GM21529 (cell line): ENCODE measurements around the gene SERP2.

Experiments used
- ATAC-seq: cut with Tn5 transposase; IDR thresholded peaks from one replicate; pipeline ENCODE4 v1.9.1; 2021; ENCODE audit not compliant: unreplicated experiment

The SERP2 gene

GRCh38 chr13:44431150-44431549, 57.5 kb downstream of the SERP2 start:
- ATAC-seq = no peak

- ATAC-seq = no peak
Measured at GRCh38 chr13:44432650-44433049, 59.0 kb downstream of the SERP2 start.

GRCh38 chr13:44433863-44434765, 60.5 kb downstream of the SERP2 start:
- ATAC-seq = no peak

- no peak for ATAC-seq
Measured at GRCh38 chr13:44434766-44435141, 61.1 kb downstream of the SERP2 start.

- ATAC-seq = peak; percentile 76
Measured at GRCh38 chr13:44435142-44435918, 61.7 kb downstream of the SERP2 start.

GRCh38 chr13:44435919-44436510, 62.4 kb downstream of the SERP2 start:
- no peak for ATAC-seq

- ATAC-seq = peak; percentile 42
Measured at GRCh38 chr13:44436589-44437337, 63.1 kb downstream of the SERP2 start.

- no peak for ATAC-seq
Measured at GRCh38 chr13:44437356-44438233, 64.0 kb downstream of the SERP2 start.

GRCh38 chr13:44438234-44438579, 64.6 kb downstream of the SERP2 start:
- no peak for ATAC-seq

GRCh38 chr13:44439452-44440024, 65.9 kb downstream of the SERP2 start:
- no peak for ATAC-seq

- ATAC-seq = no peak
Measured at GRCh38 chr13:44440046-44440608, 66.5 kb downstream of the SERP2 start.
